GM23248 (cell line): ENCODE measurements around the gene CEP85. TPM values are rescaled to one million over a fixed set of nuclear protein-coding genes. Genes with fewer than 3 reads are reported as not detected.

Experiments
- DNase-seq: peaks from one replicate; pipeline ENCODE4 v3.0.0-alpha.2; 2015
- H2AFZ ChIP-seq: fragments of 200-600 bp; sonication (generic); 2 replicates; pipeline ENCODE4 v1.6.1; 2016; ENCODE audit warnings: antibody characterized with exemption
- H3F3A ChIP-seq: fragments of 200-600 bp; sonication (generic); 2 replicates; pipeline ENCODE4 v1.6.1; 2016; ENCODE audit warnings: mild to moderate bottlenecking, antibody characterized with exemption, mixed run types; ENCODE audit not compliant: insufficient read depth
- H3K27ac ChIP-seq: fragments of 200-600 bp; sonication (generic); 2 replicates; pipeline ENCODE4 v1.5.1; 2016; ENCODE audit warnings: mild to moderate bottlenecking
- H3K27me3 ChIP-seq: fragments of 200-600 bp; sonication (generic); replicated peaks from 2 replicates; pipeline ENCODE4 v1.6.1; 2016; ENCODE audit warnings: mild to moderate bottlenecking; ENCODE audit not compliant: insufficient read depth
- H3K36me3 ChIP-seq: fragments of 200-600 bp; sonication (generic); 2 replicates; pipeline ENCODE4 v1.6.1; 2016; ENCODE audit warnings: low read depth, mild to moderate bottlenecking
- H3K4me1 ChIP-seq: fragments of 200-600 bp; sonication (generic); 2 replicates; pipeline ENCODE4 v1.6.1; 2016; ENCODE audit warnings: mild to moderate bottlenecking; ENCODE audit not compliant: insufficient read depth
- H3K4me2 ChIP-seq: fragments of 200-600 bp; sonication (generic); one replicate; pipeline ENCODE4 v1.6.1; 2016; ENCODE audit warnings: mild to moderate bottlenecking; ENCODE audit not compliant: unreplicated experiment
- H3K4me3 ChIP-seq: fragments of 200-600 bp; sonication (generic); 2 replicates; pipeline ENCODE4 v1.5.1; 2016; ENCODE audit warnings: mild to moderate bottlenecking
- H3K79me2 ChIP-seq: fragments of 200-600 bp; sonication (generic); 2 replicates; pipeline ENCODE4 v1.6.1; 2016; ENCODE audit warnings: mild to moderate bottlenecking; ENCODE audit not compliant: insufficient read depth
- H3K9ac ChIP-seq: fragments of 200-600 bp; sonication (generic); 2 replicates; pipeline ENCODE4 v1.6.1; 2016; ENCODE audit warnings: mild to moderate bottlenecking
- H3K9me2 ChIP-seq: fragments of 200-600 bp; sonication (generic); 2 replicates; pipeline ENCODE4 v1.6.1; 2016; ENCODE audit warnings: mixed run types, mild to moderate bottlenecking, moderate library complexity; ENCODE audit not compliant: insufficient read depth
- H3K9me3 ChIP-seq: fragments of 200-600 bp; sonication (generic); one replicate; pipeline ENCODE4 v1.6.1; 2017; ENCODE audit warnings: low read depth
- H4K20me1 ChIP-seq: fragments of 200-600 bp; sonication (generic); 2 replicates; pipeline ENCODE4 v1.6.0; 2016; ENCODE audit not compliant: insufficient read depth
- EZH2 ChIP-seq: fragments of 200-600 bp; sonication (generic); IDR thresholded peaks from 2 replicates; pipeline ENCODE4 v1.6.1; 2018; ENCODE audit warnings: antibody characterized with exemption, mild to moderate bottlenecking; ENCODE audit not compliant: insufficient read depth, poor library complexity, severe bottlenecking
- EZH2phosphoT487 ChIP-seq: fragments of 200-600 bp; sonication (generic); IDR thresholded peaks from 2 replicates; pipeline ENCODE4 v1.6.1; 2018; ENCODE audit warnings: antibody characterized with exemption, moderate library complexity, mild to moderate bottlenecking, low read depth; ENCODE audit not compliant: insufficient read depth
- WGBS, 2 experiments: methylation state at CpG; one replicate each; pipeline ENCODE4 v1.1.6; 2015 to 2017; ENCODE audit warnings: low lambda C conversion rate in 2 of 2, low coverage in 1 of 2; ENCODE audit errors: missing lambda C conversion rate in 2 of 2; 5-methylcytosine and 5-hydroxymethylcytosine counted together
- in situ Hi-C: fragments of 300-500 bp; cut with MboI; formaldehyde crosslinking; loops from 2 replicates; pipeline ENCODE4 v1.15.0; 2020
- polyA plus RNA-seq: library from polyadenylated mRNA; unstranded; fragments of >200 nt; fragmentation: Nextera tagmentation; extraction: Ambion mirVana; gene quantifications from 2 replicates; pipeline ENCODE4 v1.2.1, GENCODE V29; 2016
- total RNA-seq: library from RNA; depleted of rRNA; stranded (reverse); fragments of >200 nt; shearing (Covaris generic); gene quantifications from 2 replicates; pipeline ENCODE4 v1.2.3, GENCODE V29; 2014

Gene CEP85
- total and polyA plus RNA-seq, 2 experiments from 2014 or later: 5.0 to 6.2 TPM

DNA sequence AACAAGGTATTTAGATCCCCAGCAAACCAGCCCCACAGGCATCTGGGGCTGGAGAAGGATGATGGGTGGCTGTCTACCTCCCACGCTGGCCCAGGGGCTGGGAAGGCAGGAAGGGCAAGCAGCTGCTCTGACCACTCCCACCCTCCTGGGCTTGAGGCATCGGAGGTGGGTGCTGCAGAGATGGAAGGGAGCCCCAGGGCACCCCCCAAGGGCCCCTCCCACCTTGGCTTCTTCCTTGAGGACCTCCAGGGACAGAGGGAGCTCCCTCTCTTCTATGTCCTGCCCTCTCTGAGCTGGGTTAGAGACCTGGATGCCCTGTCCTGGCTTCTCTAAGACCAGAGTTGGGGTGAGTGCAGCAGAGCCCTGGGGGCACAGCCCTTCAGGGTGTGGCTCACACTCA lies 86.9 kb downstream of the CEP85 start:
- in situ Hi-C loops: no loop called here
- 41 to 50% methylated on average over 2 of the region's 2 CpGs for WGBS, 2 experiments
- H3K9ac ChIP-seq: peak overlapping the region; percentile 61; the same call in 1 of the 2 replicates
- no peaks in the 10 kb centered on the region for H3K27me3 ChIP-seq
- H3K9me3 ChIP-seq: no peaks in the 10 kb centered on the region
- H3K36me3 ChIP-seq: no peaks in the 10 kb centered on the region
- no peaks in the 10 kb centered on the region for H4K20me1 ChIP-seq
- no peak for DNase-seq
- H3F3A ChIP-seq: no peaks in the 10 kb centered on the region
- no peaks in the 10 kb centered on the region for H3K9me2 ChIP-seq
- no peak overlapping the region for H3K27ac ChIP-seq
- peak overlapping the region; percentile 85 for H2AFZ ChIP-seq
- peak overlapping the region; percentile 33 for H3K4me2 ChIP-seq
- H3K79me2 ChIP-seq: no peaks in the 10 kb centered on the region
- no peak for TF ChIP-seq EZH2
- no peak for TF ChIP-seq EZH2phosphoT487
- H3K4me3 ChIP-seq: no peak overlapping the region
- H3K4me1 ChIP-seq: peaks cover 10% of the 10 kb centered on the region

DNA sequence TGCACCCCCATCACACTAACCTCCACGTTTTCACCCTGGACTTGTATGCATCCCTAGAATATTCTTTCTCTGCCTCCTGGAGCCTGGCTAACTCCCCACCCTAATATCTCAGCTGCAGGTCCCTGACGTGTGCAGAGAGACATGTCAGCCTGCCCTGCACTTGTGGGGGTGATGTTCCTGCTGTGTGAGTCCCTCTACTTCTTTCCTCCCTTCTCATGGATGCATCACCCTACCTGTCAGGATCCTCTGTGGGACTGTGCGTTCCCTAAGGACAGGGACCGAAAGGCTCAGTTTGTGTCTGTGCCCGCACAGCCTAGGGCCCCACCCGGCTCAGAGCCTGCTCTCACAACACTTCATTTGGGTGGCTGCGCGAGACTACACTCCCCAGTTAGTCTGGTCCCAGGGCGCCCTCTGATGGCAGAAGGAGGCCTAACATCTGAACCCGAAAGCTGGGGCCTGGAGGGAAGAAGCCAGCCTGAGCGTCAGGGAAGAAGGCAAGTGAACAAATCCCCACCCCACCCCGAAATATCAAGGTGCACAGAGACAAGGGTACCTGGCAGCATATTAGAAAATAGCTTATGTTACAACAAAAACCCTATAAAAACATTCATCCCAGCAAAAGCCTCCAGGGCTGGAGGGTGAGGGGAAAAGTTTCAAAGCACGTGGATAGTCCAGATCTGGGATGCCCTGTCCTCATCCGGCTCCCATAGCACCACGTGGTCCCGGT lies 87.5 kb downstream of the CEP85 start:
- Histone ChIP-seq H3K9me2 (no peaks in the 10 kb centered on the region), H3K9me3 (no peaks in the 10 kb centered on the region), H3K4me1 (peaks cover 10% of the 10 kb centered on the region), H3K27ac (no peak overlapping the region), H3K36me3 (no peaks in the 10 kb centered on the region), H4K20me1 (no peaks in the 10 kb centered on the region), H3K79me2 (no peaks in the 10 kb centered on the region), H3K4me3 (no peak overlapping the region), H2AFZ (peak overlapping the region; percentile 85), H3K4me2 (peak overlapping the region; percentile 33), H3F3A (no peaks in the 10 kb centered on the region), H3K9ac (peak overlapping the region; percentile 61), H3K27me3 (no peaks in the 10 kb centered on the region)
- 7 to 9% methylated on average over 16 of the region's 16 CpGs for WGBS, 2 experiments
- TF ChIP-seq EZH2phosphoT487 (no peak), EZH2 (no peak)
- in situ Hi-C loops: no loop called here
- DNase-seq: peak; percentile 91

DNA sequence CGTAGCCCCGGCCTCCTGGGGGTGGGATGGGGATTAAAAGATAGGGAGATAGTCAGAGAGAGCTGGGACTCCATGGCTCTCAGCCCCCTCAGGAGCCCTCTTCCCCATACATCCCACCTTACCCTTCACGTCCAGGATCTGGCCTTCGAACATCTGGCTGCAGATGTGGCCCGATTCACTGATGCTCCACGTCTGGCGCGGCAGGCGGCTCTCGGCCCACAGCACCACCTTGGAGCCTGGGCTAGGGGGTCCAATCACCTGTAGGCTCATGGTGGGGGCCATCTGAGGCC lies 88.0 kb downstream of the CEP85 start:
- no peak overlapping the region for H3K27ac ChIP-seq
- H3K9me3 ChIP-seq: no peaks in the 10 kb centered on the region
- TF ChIP-seq EZH2phosphoT487: no peak
- TF ChIP-seq EZH2: no peak
- H3K4me3 ChIP-seq: no peak overlapping the region
- peaks cover 10% of the 10 kb centered on the region for H3K4me1 ChIP-seq
- no peak overlapping the region; the same call in 1 of the 2 replicates for H3K9ac ChIP-seq
- WGBS, 2 experiments: 28 to 46% methylated on average over 10 of the region's 10 CpGs
- H4K20me1 ChIP-seq: no peaks in the 10 kb centered on the region
- no peak overlapping the region for H3K4me2 ChIP-seq
- in situ Hi-C loops: no loop called here
- no peaks in the 10 kb centered on the region for H3K27me3 ChIP-seq
- no peaks in the 10 kb centered on the region for H3F3A ChIP-seq
- no peaks in the 10 kb centered on the region for H3K9me2 ChIP-seq
- H3K36me3 ChIP-seq: no peaks in the 10 kb centered on the region
- H3K79me2 ChIP-seq: no peaks in the 10 kb centered on the region
- peak overlapping the region; percentile 85 for H2AFZ ChIP-seq
- DNase-seq: no peak

DNA sequence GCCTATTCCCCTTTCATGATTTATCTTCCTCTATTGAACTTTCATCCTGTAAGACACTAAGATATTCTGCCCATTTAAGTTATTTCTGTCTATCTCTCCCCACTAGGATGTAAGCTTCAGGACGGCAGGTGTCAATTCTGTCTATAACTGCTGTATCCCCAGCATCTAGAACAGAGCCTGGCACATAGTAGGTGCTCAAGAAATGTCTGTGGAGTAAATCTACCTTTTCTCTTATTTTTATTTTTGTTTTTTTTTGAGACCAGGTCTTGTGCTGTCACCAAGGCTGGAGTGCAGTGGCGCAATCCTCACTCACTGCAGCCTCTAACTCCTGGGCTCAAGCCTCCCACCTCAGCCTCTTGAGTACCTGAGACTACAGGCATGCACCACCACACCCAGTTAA lies 89.4 kb downstream of the CEP85 start:
- 89 to 92% methylated on average over 2 of the region's 2 CpGs for WGBS, 2 experiments

DNA sequence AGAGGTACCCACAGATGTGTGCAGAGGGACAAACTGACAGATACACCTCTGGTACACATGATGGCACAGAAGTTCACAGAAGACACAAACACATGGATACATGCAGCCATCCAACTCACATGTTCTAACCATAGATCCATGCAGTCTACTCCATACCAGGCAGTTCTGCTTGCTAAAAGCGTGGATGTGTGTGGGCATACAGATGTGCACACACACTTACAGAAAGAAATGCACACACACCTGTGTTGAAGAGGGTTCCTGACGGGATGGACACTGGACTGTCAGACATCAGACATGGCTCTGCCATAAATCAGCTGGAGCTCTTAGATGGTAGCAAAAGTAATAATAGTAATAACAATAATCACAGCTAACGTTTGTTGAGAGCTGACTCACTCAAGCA lies 90.5 kb downstream of the CEP85 start:
- Histone ChIP-seq H3K9me3 (no peaks in the 10 kb centered on the region), H3K9me2 (no peaks in the 10 kb centered on the region), H3K27ac (no peak overlapping the region), H3K4me3 (no peak overlapping the region), H3K79me2 (no peaks in the 10 kb centered on the region), H3F3A (no peaks in the 10 kb centered on the region), H3K4me2 (no peak overlapping the region), H3K4me1 (peaks cover 4% of the 10 kb centered on the region), H4K20me1 (no peaks in the 10 kb centered on the region), H3K36me3 (no peaks in the 10 kb centered on the region), H3K27me3 (no peaks in the 10 kb centered on the region), H2AFZ (no peak overlapping the region), H3K9ac (no peak overlapping the region)
- 53 to 62% methylated on average over 3 of the region's 3 CpGs for WGBS, 2 experiments
- no peak for DNase-seq
- in situ Hi-C loops: no loop called here
- TF ChIP-seq EZH2phosphoT487 (no peak), EZH2 (no peak)

More for the DNA sequence above, 89.4 kb downstream of the CEP85 start:
- Histone ChIP-seq H3K9me2 (no peaks in the 10 kb centered on the region), H3K36me3 (no peaks in the 10 kb centered on the region), H4K20me1 (no peaks in the 10 kb centered on the region), H3K4me1 (peaks cover 9% of the 10 kb centered on the region), H3K27me3 (no peaks in the 10 kb centered on the region), H3K79me2 (no peaks in the 10 kb centered on the region), H3K4me2 (no peak overlapping the region), H3F3A (no peaks in the 10 kb centered on the region), H2AFZ (no peak overlapping the region), H3K9ac (no peak overlapping the region), H3K27ac (no peak overlapping the region), H3K4me3 (no peak overlapping the region), H3K9me3 (no peaks in the 10 kb centered on the region)
- in situ Hi-C loops: no loop called here
- DNase-seq: no peak
- no peak for TF ChIP-seq EZH2phosphoT487
- TF ChIP-seq EZH2: no peak
